ENCODE results near the gene DPEP1. TPM values are rescaled to one million over a fixed set of nuclear protein-coding genes. Genes with fewer than 3 reads are reported as not detected.

DPEP1 gene
- total RNA-seq, 1 experiment from 2014 or later: 13.6 TPM

GRCh38 chr16:89643769-89644300 is 30.4 kb downstream of the DPEP1 start (continued):
- no peak for TF ChIP-seq TEAD4 (CRISPR knock-in tag; IDR thresholded peaks at IDR 0.05)
- TF ChIP-seq SMAD4 (CRISPR knock-in tag; IDR thresholded peaks at IDR 0.05): no peak
- TF ChIP-seq USF2 (CRISPR knock-in tag; IDR thresholded peaks at IDR 0.05): no peak
- TF ChIP-seq MAX (CRISPR knock-in tag; IDR thresholded peaks at IDR 0.05): no peak
- TF ChIP-seq PRRX2 (CRISPR knock-in tag; IDR thresholded peaks at IDR 0.05): no peak
- TF ChIP-seq TP53 (CRISPR knock-in tag; IDR thresholded peaks at IDR 0.05): no peak
- no peak for TF ChIP-seq ZNF263 (CRISPR knock-in tag; IDR thresholded peaks at IDR 0.05; ENCODE audit: low read depth)
- TF ChIP-seq, protein P1, sequence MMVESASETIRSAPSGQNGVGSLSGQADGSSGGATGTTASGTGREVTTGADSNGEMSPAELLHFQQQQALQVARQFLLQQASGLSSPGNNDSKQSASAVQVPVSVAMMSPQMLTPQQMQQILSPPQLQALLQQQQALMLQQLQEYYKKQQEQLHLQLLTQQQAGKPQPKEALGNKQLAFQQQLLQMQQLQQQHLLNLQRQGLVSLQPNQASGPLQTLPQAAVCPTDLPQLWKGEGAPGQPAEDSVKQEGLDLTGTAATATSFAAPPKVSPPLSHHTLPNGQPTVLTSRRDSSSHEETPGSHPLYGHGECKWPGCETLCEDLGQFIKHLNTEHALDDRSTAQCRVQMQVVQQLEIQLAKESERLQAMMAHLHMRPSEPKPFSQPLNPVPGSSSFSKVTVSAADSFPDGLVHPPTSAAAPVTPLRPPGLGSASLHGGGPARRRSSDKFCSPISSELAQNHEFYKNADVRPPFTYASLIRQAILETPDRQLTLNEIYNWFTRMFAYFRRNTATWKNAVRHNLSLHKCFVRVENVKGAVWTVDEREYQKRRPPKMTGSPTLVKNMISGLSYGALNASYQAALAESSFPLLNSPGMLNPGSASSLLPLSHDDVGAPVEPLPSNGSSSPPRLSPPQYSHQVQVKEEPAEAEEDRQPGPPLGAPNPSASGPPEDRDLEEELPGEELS (CRISPR knock-in tag; IDR thresholded peaks at IDR 0.05): no peak

- Mint-ChIP-seq H3K27ac (no peak overlapping the region), H3K27me3 (ENCODE audit: low read depth) (no peaks in the 10 kb centered on the region), H3K9me3 (no peaks in the 10 kb centered on the region), H3K4me3 (no peak overlapping the region), H3K4me1 (peaks cover 7% of the 10 kb centered on the region), H3K36me3 (peaks cover 32% of the 10 kb centered on the region)
- DNase-seq (ENCODE audit: low spot score) (no peak), ATAC-seq (no peak)
- CTCF ChIA-PET: interaction anchor here (0.6 kb wide), 1 partner anchor 10 kb away, joined by 3 read pairs; no protein-coding TSS in a partner anchor
- POLR2A ChIA-PET: no interaction called here
- TF ChIP-seq, protein P2, sequence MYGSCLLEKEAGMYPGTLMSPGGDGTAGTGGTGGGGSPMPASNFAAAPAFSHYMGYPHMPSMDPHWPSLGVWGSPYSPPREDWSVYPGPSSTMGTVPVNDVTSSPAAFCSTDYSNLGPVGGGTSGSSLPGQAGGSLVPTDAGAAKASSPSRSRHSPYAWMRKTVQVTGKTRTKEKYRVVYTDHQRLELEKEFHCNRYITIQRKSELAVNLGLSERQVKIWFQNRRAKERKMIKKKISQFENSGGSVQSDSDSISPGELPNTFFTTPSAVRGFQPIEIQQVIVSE (CRISPR knock-in tag; IDR thresholded peaks at IDR 0.05; ENCODE audit: borderline replicate concordance): no peak
- no peak for TF ChIP-seq JAZF1 (CRISPR knock-in tag; IDR thresholded peaks at IDR 0.05)
- TF ChIP-seq, protein P3, sequence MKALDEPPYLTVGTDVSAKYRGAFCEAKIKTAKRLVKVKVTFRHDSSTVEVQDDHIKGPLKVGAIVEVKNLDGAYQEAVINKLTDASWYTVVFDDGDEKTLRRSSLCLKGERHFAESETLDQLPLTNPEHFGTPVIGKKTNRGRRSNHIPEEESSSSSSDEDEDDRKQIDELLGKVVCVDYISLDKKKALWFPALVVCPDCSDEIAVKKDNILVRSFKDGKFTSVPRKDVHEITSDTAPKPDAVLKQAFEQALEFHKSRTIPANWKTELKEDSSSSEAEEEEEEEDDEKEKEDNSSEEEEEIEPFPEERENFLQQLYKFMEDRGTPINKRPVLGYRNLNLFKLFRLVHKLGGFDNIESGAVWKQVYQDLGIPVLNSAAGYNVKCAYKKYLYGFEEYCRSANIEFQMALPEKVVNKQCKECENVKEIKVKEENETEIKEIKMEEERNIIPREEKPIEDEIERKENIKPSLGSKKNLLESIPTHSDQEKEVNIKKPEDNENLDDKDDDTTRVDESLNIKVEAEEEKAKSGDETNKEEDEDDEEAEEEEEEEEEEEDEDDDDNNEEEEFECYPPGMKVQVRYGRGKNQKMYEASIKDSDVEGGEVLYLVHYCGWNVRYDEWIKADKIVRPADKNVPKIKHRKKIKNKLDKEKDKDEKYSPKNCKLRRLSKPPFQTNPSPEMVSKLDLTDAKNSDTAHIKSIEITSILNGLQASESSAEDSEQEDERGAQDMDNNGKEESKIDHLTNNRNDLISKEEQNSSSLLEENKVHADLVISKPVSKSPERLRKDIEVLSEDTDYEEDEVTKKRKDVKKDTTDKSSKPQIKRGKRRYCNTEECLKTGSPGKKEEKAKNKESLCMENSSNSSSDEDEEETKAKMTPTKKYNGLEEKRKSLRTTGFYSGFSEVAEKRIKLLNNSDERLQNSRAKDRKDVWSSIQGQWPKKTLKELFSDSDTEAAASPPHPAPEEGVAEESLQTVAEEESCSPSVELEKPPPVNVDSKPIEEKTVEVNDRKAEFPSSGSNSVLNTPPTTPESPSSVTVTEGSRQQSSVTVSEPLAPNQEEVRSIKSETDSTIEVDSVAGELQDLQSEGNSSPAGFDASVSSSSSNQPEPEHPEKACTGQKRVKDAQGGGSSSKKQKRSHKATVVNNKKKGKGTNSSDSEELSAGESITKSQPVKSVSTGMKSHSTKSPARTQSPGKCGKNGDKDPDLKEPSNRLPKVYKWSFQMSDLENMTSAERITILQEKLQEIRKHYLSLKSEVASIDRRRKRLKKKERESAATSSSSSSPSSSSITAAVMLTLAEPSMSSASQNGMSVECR (CRISPR knock-in tag; IDR thresholded peaks at IDR 0.05; ENCODE audit: borderline replicate concordance): no peak
- no peak for TF ChIP-seq HMGXB4 (CRISPR knock-in tag; IDR thresholded peaks at IDR 0.05)
- TF ChIP-seq MAX (CRISPR knock-in tag; IDR thresholded peaks at IDR 0.05): no peak
- no peak for TF ChIP-seq ESRRA (CRISPR knock-in tag; IDR thresholded peaks at IDR 0.05; ENCODE audit: borderline replicate concordance)
- TF ChIP-seq MXD4 (CRISPR knock-in tag; IDR thresholded peaks at IDR 0.05; ENCODE audit: borderline replicate concordance): no peak
- TF ChIP-seq OVOL2 (CRISPR knock-in tag; IDR thresholded peaks at IDR 0.05; ENCODE audit: borderline replicate concordance): no peak
- no peak for TF ChIP-seq SMAD4 (CRISPR knock-in tag; IDR thresholded peaks at IDR 0.05)
- no peak for TF ChIP-seq ZNF423 (CRISPR knock-in tag; IDR thresholded peaks at IDR 0.05)
- TF ChIP-seq NFATC4 (CRISPR knock-in tag; IDR thresholded peaks at IDR 0.05): no peak
- TF ChIP-seq FOXJ3 (CRISPR knock-in tag; IDR thresholded peaks at IDR 0.05; ENCODE audit: borderline replicate concordance): no peak
- TF ChIP-seq STAT6 (CRISPR knock-in tag; conservative IDR thresholded peaks at IDR 0.05; ENCODE audit: low read depth): no peak
- TF ChIP-seq, protein P4, sequence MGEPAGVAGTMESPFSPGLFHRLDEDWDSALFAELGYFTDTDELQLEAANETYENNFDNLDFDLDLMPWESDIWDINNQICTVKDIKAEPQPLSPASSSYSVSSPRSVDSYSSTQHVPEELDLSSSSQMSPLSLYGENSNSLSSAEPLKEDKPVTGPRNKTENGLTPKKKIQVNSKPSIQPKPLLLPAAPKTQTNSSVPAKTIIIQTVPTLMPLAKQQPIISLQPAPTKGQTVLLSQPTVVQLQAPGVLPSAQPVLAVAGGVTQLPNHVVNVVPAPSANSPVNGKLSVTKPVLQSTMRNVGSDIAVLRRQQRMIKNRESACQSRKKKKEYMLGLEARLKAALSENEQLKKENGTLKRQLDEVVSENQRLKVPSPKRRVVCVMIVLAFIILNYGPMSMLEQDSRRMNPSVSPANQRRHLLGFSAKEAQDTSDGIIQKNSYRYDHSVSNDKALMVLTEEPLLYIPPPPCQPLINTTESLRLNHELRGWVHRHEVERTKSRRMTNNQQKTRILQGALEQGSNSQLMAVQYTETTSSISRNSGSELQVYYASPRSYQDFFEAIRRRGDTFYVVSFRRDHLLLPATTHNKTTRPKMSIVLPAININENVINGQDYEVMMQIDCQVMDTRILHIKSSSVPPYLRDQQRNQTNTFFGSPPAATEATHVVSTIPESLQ (CRISPR knock-in tag; IDR thresholded peaks at IDR 0.05): no peak
- no peak for TF ChIP-seq EMX1 (CRISPR knock-in tag; IDR thresholded peaks at IDR 0.05)
Observed at GRCh38 chr16:89645122-89645521, 31.7 kb downstream of the DPEP1 start.

Data from WTC11 (cell line).